Activated T-cell treated with anti-CD3 and anti-CD28 coated beads for 24 hours (primary cell): ENCODE results near the gene SGTA.

Experiments
- DNase-seq: peaks from one replicate; pipeline ENCODE4 v3.0.0-alpha.2; 2020; ENCODE audit warnings: low read depth

The SGTA gene

DNA sequence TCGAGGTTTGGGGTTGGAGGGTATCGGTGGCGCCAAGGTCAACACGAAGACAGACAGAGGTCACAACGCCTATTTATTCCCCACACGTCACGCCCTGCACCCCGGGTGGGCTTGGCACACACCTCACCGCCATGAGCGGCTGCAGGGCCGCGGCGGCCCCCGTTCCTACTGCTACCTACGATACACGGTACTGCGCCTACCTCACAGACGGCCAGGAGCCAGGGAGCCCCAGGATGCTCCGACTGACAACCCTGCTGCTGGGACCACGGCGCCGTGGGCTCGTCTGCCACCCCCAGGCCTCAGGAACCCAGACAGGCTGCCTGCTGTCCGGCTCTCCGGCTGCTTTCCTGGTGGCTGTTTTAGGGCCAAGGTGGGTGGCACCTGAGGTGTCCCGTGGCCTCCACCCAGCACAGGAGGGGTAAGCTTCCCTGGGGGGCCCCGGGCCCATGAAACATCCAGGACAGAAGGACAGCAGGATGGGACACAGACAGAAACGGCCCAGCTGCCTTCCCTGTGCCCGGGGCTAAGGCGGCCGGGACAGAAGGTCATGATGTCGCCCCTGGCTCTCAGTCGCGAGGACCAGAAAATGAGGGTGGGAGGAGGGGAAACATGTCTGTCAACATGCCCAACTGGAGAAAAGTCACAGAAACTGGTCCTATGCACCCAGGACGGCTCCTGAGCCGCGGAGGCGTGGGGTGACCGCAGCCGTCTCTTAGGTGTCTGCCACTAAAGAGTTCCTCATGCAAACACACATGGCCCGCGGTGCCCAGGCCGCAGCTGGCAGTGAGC, 28.2 kb downstream of the SGTA start:
- DNase-seq, result no peak

GRCh38 chr19:2751438-2751830, 31.6 kb downstream of the SGTA start:
- DNase-seq, result no peak

GRCh38 chr19:2750808-2751437, 32.1 kb downstream of the SGTA start:
- DNase-seq, result no peak

GRCh38 chr19:2747349-2747748, 35.7 kb downstream of the SGTA start:
- no peak for DNase-seq

- no peak for DNase-seq
These were observed 39.0 kb downstream of the SGTA start for GRCh38 chr19:2744113-2744512.

GRCh38 chr19:2743099-2743498, 40.0 kb downstream of the SGTA start:
- no peak for DNase-seq

DNA sequence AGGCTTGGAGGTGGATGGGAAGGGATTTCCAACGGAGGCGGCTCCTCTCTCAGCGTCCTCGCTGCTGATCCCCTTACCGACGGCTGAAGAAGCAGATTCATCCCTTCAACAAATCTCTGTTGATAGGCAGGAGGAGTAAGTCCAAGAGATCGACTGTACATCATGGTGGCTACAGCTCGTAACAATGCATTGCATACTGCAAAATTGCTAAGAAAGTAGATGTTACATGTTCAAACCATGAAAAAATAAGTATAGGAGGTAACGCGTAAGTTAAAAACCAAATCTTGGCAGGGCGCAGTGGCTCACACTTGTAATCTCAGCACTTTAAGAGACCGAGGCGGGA, 42.8 kb downstream of the SGTA start:
- DNase-seq, result no peak

DNA sequence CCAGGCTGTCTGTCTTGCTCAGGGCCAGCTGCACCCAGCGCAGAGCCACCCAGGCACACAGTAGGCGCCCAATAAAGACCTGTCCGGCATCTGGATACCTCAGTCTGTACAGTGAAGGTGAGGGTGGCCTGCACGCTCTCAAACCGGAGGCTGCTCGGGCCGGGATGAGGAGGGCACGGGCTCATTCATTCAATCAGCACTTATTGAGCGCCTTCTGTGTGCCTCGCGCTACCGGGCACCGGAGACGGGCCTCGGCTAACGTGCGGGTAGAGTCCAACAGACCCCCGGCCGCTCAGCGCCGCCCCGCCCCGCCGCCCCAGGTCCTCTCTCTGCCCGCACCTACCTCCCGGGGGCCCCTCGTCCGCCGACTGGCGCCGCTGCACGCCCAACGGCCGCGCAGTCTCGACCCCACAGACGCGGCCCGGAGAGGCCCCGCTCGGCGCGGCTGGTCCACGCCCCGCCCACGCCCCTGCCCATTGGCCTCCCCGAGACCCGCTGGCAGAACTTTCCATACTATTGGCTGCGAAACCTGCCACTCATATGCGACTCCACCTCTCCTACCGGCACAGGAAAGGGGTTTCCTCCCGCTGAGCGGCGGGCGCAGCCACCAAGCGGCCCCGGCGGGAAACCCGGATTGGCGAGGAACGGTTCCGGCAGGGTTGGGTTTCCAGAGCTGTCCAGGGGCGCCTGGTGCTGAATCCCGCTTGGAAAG, 43.3 kb downstream of the SGTA start, which contains the start of gene SLC39A3:
TSS of gene SLC39A3 (minus strand) at position 416 of the 712 bp plus-strand sequence. CDS start 2,760 bp downstream, outside the sequence.
- DNase-seq, result peak; percentile 100

GRCh38 chr19:2736550-2737190, 46.4 kb downstream of the SGTA start:
- no peak for DNase-seq

- no peak for DNase-seq
These were observed 47.7 kb downstream of the SGTA start for GRCh38 chr19:2735374-2735773.

DNA sequence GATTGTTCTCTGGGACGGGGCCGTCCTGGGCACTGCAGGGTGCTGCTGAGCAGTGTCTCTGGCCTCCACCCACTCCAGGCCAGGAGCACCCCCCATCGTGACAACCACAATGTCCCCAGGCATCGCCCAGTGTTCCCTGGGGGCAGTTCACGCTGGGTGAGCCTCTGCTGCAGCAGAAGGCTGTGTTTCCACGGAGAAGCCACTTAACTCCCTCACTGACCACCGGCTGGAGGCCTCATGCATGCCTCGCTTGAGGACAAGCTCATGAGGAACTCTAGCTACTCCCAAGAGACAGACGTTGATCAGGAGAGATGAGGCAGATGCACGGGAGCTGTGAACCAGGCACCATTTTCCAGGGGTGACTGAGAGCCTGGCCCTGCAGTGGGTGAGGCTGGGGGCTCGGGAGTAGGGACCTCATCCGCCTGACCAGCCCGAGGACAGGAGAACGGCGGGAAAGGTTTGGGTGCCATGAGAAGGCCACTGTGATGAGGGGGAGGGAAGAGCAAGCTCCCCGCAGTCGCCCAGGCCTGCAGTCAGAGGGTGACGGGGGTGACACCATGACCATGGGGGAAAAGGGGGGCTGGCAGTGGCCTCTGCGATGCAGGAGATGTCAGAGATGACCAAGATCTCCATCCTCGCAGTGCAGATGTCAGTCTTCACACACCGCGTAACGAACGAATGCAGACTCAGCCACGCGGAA, 48.3 kb downstream of the SGTA start:
- DNase-seq, result no peak

DNA sequence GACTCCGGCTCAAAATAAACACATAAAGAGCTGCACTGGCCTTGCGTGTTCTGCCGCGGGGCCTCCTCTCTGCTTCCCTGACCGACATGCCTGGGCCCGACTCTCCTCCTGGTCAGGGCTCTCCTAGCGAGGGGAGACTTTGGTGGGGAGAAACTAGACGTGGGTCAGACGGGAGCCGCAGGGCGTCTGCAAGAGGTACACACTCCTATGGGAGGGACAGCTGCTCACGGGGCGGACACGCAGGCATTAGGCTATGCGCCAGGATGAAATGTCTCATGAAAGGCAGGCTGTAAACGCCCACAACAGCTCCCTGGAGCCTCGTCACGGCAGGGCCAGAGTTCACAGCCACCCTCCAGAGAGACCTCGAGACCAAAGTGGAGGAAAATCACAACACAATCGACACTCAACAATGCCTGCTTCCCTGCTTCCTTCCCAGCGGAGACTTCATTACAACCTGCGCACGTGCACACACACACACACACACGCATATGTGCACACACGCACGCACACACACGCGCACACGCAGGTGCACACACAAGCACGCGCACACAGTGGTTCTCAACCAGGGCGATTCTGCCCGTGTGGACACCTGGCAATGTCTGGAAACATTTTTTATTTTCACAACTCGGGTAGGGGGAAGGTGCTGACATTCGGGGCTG, 49.0 kb downstream of the SGTA start:
- no peak for DNase-seq

DNA sequence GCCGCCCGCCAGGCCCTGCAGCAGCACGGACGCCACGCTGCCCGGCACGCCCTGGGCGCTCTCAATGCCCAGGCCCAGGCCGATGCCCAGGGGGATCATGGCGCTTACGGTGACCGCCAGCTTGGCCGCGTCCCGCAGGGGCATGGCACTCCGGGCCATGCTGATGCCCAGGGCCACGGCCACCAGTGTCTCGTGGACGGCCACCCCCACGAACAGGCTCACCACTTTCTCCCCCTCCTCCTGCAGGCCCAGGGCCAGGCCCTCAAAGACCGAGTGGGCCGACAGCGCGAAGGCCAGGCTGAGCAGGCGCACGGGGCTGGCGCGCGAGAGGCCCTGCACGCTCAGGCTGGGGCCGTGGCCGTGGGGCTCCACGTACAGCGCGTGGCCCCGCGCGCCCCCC, 50.2 kb downstream of the SGTA start:
- DNase-seq, result no peak

DNA sequence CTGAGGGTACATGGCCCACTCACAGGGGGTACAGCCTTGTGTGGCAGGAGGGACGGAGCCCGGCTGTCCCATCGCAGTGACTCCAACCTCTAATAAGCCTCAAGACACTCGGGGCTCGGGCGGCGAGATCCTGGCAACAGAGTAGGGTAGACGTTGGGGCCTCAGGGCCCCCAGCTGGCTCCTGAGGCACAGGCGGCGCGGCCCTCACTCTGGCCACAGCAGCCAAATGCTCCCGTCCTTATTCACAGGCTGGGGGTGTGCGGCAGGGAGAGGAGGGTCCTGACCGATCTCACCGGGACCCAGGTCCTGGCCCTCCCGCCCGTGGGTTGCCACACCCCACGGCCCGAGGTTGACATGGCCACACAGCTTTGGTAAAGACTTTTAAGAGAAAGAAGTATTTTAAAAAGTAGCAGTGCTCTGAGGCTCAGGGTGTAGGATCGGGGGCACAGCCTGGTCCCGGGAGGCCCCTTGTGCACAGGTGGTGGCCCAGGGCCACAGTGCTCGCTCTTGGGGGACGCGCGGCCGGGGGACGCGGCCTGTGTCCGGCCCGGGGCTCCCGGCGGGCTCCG, 50.8 kb downstream of the SGTA start:
- DNase-seq, result no peak

- DNase-seq, result no peak
These were observed 51.7 kb downstream of the SGTA start for GRCh38 chr19:2731181-2731995.

DNA sequence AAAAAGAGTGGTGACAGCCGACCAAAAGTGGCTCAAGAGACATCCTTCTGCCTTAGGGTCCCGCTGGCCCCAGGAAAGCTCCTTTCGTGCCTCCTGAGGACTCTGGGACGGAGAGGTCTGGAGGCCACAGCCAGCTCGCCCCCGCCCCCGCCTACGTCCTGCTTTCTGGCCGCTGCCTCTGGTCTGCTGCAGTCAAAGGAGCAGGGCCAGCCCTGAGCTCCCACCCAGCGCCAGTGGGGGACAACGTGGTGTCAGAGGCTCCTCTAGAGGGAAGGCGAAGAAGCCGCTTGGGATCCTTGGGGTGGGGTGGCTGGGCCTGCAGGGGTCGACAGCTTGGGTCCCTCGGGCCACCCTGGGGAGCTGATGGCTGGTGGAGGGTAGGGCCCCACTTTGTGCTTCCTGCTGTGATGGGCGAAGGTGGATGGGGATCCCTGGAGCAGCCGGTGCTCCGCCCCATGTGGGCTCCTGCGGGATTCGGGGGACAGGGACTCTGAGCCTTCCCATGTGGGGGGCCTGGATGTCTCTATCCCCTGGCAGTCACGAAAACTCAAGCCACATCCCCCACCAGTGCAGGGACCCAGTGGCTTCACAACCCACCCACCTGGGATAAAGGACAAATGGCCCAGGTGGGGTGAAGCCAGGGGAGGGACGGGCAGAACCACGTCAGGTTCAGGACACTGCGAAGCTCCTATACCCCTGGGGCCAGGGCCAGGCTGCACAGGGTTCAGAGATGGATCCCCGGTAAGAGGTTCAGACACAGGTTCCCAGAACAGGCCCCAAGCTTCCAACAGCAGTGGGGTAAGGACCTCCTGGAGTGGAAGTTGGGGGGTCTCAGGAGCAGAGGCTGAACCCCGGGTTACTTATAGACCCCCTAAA, 52.9 kb downstream of the SGTA start:
- DNase-seq, result no peak

- DNase-seq, result no peak
These were observed 54.2 kb downstream of the SGTA start for GRCh38 chr19:2728783-2729387.

DNA sequence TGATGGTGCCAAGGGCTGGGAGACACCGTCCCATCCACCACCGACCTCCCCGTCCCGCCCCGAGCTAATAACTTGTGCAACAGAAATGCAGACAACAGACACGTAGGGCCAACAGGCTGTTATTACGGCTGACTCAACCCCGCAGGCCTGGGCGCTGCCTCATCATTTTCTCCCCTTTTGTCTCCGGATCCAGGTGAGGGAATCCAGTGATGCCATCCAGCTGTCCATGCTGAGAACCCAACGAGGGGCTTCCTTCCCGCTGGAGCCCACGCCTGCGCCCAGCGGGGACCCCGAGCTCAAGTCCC, 55.5 kb downstream of the SGTA start:
- no peak for DNase-seq
